CD4-positive, alpha-beta T cell treated with Interleukin-4 for 1 hour (primary cell): ENCODE results near the gene CPTP.

ENCODE experiments used
- DNase-seq, 2 donors: peaks; one replicate each; pipeline ENCODE4 v3.0.0-alpha.2; 2020 to 2022

CPTP gene

DNA sequence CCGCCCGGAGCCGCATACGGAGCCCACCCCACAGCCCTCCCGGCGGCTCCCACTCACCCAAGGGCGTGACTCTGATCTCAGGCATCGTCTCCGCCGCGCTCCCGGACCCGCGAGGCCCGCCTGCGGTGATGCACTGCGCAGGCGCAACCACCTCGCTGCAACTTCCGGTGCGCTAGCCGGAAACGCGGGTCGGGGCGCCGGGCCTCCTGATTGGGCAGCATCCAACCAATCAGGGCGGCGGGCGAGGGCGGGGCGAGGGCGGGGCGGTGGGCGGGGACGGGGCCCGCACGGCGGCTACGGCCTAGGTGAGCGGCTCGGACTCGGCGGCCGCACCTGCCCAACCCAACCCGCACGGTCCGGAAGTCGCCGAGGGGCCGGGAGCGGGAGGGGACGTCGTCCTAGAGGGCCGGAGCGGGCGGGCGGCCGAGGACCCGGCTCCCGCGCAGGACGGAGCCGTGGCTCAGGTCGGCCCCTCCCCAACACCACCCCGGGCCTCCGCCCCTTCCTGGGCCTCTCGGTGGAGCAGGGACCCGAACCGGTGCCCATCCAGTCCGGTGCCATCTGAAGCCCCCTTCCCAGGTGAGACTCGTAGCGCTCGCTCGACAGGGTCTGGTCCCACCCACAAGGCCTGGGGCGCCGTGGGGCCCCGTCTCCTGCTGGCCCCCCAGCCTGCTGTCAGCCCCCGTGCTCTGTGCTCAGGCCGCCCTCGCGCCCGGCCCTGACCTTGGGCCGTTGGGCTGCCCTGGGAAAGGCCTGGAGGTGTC is at the start of gene CPTP, which contains the start of gene INTS11:
Gene CPTP (plus strand): TSS at position 279 of the 764 bp plus-strand sequence. CDS start 2,109 bp downstream, outside the sequence.
Gene INTS11 (minus strand): TSS at position 137 of the 764 bp plus-strand sequence. CDS start 52 bp downstream, at position 85.
- peak; percentile 95 for DNase-seq

DNA sequence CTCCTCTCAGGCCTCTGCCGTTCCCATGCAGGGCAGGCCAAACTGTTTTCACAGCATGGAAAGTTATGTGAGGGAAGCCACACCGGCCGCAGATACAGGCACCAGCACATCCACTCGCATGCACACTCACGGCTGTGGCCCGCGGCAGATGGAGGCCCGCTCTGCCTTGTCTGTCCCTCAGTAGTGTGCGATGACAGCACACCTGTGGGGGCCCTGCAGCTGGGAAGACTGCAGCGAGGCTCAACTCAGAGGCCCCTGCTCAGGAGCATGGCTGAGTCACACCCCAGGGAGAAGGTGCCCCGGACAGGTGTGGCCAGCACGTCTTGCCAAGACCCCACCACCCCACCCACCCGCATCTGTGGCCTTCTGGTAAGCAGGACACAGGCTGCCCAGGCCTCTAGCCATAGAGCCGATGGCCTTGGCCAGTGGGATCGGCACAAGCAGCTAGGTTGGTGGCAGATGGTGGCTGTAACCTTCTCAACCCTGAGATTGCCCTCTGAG is 49.6 kb upstream of the CPTP start:
- DNase-seq = no peak

DNA sequence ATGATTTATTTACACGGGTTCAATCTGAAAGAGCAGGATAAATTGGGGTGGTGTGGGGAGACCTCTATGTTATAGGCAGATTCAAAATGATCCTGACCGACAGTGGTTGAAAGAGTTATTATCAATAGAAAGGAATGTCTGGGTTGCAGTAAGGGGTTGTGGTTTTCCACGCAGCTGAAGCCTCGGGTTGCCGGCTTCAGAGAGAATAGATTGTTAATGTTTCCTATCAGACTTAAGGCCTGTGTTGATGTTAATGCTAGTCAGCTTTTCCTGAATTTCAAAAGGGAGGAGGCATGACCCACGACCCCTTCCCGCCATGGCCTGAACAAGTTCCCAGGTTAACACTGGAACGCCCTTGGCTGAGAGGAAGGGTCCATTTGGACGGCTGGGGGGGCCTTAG is 48.8 kb upstream of the CPTP start:
- no peak for DNase-seq

GRCh38 chr1:1278620-1279019 is 46.0 kb upstream of the CPTP start:
- DNase-seq = no peak

- no peak for DNase-seq
Measured at GRCh38 chr1:1279028-1279427, 45.6 kb upstream of the CPTP start.

DNA sequence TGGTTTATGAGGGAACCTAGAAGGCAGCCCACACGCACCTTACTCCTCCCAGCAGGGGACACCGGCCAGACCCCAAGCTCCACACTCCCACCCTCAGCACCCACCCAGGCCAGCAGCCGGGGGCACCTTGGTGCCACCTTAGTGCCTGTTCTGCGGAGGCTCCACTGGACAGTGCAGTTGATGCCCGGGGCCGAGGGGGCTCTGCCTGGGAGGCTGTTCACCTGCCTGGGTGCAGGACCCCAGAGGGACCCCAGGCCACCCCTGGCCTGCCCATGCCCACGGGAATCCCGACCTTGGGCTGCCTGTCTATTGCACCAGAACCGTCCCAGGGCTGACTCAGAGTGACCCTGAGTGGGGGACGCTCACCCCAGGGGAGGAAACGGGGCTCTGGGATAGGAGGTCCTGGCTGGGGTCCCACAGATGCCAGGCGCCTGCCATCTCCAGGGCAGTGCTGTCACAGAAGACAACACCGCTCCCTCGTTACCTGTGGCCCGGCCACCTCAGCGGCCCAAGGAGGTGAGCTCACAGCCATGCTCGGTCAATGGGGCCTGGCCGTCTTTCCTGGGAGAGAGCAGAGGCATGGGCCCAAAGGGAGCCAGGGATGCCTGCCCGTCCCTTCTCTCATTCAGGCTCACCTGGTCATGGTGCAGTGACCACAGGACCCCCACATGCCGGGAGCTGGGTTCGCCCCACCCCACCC is 43.7 kb upstream of the CPTP start:
- DNase-seq = no peak

- DNase-seq = no peak
Measured at GRCh38 chr1:1281533-1282321, 42.9 kb upstream of the CPTP start.

- DNase-seq = no peak
Measured at GRCh38 chr1:1282998-1283397, 41.6 kb upstream of the CPTP start.

DNA sequence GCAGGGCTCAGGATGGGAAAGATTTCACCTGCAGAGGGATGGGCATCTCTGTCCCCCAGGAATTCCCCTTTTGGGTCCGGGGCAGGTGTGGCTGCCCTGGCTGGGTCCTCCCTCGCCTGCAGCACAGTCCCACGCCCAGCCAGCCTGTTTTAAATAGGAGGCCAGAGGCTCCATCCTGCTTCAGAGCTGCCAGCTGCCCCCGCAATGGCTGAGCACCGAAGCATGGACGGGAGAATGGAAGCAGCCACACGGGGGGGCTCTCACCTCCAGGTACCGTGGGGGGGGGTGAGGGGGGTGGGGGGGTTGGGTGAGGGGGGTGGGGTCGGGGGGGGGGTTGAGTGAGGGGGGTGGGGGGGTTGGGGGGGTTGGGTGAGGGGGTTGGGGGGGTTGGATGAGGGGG is 40.8 kb upstream of the CPTP start:
- no peak for DNase-seq

- DNase-seq = no peak
Measured at GRCh38 chr1:1284221-1285101, 40.1 kb upstream of the CPTP start.

GRCh38 chr1:1285102-1285571 is 39.5 kb upstream of the CPTP start:
- DNase-seq = no peak

DNA sequence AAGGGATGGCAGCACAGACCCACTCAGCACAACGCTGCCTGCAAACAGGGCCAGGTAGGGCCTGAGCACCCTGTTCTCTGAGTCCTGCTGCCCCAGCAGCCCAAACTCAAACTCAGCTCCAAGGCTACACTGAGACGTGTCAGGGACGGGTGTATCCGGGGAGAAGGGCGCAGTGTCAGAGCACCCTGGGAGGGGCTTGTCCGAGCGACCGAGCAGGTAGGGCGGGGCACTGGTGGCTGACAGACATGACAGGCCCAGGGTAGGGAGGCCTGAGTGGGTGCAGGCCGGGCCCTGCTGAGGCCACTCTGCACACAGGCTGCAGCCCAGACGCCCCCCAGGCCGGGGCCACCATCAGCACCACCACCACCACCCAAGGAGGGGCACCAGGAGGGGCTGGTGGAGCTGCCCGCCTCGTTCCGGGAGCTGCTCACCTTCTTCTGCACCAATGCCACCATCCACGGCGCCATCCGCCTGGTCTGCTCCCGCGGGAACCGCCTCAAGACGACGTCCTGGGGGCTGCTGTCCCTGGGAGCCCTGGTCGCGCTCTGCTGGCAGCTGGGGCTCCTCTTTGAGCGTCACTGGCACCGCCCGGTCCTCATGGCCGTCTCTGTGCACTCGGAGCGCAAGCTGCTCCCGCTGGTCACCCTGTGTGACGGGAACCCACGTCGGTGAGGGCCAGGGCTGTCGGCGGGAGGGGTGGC is 38.8 kb upstream of the CPTP start:
- no peak for DNase-seq

DNA sequence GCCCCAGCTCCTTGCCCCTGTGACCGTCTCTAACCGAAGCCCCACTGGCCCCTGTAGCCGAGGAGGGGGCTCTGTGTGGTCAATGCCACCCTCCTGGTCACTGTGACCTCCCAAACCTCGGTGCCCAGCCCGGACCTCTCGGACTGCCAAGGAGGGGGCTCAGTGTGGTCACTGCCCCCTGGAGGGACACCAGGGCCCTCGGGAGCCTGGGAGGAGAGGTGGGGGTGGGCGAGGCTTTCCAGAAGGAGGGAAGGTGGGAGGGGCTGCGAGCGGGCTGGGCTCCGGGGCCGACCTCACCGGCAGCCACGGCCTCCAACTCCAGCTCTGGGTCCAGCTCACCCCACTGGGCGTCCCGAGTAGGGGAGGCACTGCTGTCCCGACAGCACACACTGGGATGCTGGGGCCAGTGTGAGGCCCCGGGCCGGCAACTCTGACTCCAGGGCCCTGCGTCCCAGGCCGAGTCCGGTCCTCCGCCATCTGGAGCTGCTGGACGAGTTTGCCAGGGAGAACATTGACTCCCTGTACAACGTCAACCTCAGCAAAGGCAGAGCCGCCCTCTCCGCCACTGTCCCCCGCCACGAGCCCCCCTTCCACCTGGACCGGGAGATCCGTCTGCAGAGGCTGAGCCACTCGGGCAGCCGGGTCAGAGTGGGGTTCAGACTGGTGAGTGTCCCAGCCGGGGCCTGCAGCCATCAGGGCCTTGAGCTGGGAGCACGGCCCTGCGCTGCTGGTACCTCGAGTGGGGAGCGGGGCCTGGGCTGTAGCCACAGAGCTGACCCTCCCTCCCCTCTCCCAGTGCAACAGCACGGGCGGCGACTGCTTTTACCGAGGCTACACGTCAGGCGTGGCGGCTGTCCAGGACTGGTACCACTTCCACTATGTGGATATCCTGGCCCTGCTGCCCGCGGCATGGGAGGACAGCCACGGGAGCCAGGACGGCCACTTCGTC is 38.0 kb upstream of the CPTP start:
- no peak for DNase-seq

DNA sequence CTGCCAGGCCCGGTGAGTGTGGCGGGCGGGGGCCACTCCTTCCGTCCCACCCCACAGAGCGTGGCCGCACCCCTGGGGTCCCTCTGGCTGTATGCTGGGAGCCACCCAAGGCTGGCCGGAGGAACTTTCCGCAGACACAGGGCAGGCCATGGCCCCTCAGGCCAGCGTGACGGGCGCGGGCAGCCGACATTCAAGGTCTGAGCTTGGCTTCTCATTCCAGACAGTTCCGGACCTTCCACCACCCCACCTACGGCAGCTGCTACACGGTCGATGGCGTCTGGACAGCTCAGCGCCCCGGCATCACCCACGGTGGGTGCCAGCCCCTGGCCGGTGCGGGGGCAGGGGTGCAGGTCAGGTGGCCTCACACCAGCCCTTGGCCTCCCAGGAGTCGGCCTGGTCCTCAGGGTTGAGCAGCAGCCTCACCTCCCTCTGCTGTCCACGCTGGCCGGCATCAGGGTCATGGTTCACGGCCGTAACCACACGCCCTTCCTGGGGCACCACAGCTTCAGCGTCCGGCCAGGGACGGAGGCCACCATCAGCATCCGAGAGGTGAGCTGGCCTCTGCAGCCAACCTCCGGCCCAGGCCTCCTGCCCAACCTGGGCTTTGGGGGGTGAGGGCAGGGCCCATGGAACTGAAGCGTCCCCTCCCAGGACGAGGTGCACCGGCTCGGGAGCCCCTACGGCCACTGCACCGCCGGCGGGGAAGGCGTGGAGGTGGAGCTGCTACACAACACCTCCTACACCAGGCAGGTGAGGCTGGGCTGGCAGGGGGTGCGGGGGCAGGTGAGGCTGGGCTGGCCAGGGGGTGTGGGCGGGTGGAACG is 37.1 kb upstream of the CPTP start:
- no peak for DNase-seq

DNA sequence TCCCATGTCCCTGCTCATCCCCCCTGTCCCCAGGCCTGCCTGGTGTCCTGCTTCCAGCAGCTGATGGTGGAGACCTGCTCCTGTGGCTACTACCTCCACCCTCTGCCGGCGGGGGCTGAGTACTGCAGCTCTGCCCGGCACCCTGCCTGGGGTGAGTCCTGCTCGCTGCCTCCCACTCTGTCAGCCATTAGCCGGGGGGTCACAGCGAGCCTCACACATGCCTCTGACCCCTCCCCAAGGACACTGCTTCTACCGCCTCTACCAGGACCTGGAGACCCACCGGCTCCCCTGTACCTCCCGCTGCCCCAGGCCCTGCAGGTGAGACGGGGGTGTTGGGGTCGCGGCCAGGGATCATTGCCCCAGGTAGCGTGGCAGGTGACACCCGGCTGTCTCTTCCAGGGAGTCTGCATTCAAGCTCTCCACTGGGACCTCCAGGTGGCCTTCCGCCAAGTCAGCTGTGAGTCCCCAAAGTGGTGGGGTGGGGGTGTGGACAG is 34.3 kb upstream of the CPTP start:
- DNase-seq = peak; percentile 57 to 72

DNA sequence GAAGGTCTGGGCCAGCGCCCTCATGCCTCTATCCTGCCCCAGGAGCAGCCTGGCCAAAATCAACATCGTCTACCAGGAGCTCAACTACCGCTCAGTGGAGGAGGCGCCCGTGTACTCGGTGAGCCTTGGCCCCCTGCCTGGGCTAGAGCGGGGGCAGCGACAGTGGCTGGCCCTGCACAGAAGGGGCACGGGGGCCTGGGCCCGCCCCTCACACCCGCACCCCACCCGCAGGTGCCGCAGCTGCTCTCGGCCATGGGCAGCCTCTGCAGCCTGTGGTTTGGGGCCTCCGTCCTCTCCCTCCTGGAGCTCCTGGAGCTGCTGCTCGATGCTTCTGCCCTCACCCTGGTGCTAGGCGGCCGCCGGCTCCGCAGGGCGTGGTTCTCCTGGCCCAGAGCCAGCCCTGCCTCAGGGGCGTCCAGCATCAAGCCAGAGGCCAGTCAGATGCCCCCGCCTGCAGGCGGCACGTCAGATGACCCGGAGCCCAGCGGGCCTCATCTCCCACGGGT is 33.5 kb upstream of the CPTP start:
- DNase-seq = no peak

- DNase-seq = peak; percentile 65 to 74
Measured at GRCh38 chr1:1291548-1292441, 32.8 kb upstream of the CPTP start.

GRCh38 chr1:1292442-1292779 is 32.2 kb upstream of the CPTP start:
- no peak for DNase-seq
